MV-4-11 (cell line): Measurements from ENCODE around the gene RNF112.
"Not testable (repeated sequence)": the region's sequence is repeated elsewhere in the genome, so short reads cannot be mapped to it uniquely, and the experiment has no call there.

ENCODE experiments used
- DNase-seq: peaks from one replicate; lab custom pipeline; 2025; lab: John Stamatoyannopoulos, UW

Gene RNF112

GRCh38 chr17:19412984-19413383, 2.0 kb downstream of the RNF112 start:
- DNase-seq: no peak

- no peak for DNase-seq
Observed at GRCh38 chr17:19413761-19414160, 2.7 kb downstream of the RNF112 start.

GRCh38 chr17:19414396-19415280, 3.6 kb downstream of the RNF112 start:
- DNase-seq: no peak

- no peak for DNase-seq
Observed at GRCh38 chr17:19415311-19415710, 4.3 kb downstream of the RNF112 start.

GRCh38 chr17:19415806-19416775, 5.1 kb downstream of the RNF112 start:
- DNase-seq: no peak

DNA sequence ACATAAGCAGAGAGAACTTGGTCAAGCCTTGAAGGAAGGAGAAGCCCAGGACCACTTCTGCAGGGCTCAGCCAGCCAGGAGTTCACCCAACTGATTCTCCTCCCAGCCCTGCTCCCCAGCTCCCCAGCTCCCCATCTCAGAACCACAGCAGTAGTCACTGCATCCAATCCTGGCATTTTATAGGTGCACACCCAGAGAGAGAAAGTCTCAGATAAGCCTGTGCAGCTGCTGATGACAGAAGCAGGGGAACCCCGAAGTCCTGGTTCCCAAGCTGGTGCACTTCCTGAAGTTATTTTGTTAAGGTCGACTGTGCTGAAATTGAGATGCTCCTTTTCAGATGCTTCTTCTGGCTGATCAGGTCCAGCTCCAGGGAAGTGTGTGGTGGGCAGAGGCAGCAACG, 6.6 kb downstream of the RNF112 start:
- DNase-seq: no peak

- DNase-seq: peak; percentile 73
Observed at GRCh38 chr17:19418251-19418992, 7.4 kb downstream of the RNF112 start.

DNA sequence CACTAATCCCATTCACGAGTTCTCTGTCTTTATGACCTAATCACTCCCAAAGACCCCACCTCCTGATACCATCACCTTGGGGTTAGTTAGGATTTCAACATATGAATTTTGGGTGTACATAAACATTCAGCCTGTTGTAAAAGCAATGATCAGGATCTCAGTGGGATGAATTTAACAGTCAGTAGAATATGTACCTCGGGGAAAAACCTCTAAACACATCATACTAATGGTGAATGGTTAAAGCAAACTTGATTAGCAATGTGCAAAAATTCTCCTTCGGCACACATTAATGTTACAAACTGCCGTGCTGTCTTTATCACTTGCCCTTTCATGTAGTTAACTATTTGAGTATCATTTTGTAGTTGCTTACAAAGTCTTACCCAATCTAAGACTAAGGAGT, 10.2 kb downstream of the RNF112 start:
- no peak for DNase-seq

DNA sequence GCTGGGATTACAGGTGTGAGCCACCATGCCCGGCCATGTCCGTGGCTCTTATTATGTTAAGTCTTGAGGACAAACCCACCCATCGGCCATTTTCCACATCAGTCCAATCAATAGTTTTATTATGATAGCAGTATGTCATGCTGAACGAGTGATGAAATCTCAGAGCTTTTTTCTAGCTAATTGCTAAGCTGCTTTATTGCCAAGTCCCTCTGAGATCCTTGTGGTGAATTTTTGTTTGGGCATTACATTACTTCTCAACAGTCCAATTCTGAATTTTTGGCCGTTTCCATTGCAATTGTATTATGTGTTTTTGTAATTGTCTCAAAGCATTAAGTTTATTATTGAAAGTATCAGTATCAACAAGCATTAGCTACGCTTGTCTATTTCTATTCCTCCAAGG, 10.9 kb downstream of the RNF112 start:
- DNase-seq: no peak

GRCh38 chr17:19424934-19425868, 14.2 kb downstream of the RNF112 start:
- DNase-seq: no peak

- DNase-seq: no peak
Observed at GRCh38 chr17:19426631-19427030, 15.6 kb downstream of the RNF112 start.

- DNase-seq: no peak
Observed at GRCh38 chr17:19431691-19432090, 20.7 kb downstream of the RNF112 start.

GRCh38 chr17:19433255-19433654, 22.2 kb downstream of the RNF112 start:
- no peak for DNase-seq

DNA sequence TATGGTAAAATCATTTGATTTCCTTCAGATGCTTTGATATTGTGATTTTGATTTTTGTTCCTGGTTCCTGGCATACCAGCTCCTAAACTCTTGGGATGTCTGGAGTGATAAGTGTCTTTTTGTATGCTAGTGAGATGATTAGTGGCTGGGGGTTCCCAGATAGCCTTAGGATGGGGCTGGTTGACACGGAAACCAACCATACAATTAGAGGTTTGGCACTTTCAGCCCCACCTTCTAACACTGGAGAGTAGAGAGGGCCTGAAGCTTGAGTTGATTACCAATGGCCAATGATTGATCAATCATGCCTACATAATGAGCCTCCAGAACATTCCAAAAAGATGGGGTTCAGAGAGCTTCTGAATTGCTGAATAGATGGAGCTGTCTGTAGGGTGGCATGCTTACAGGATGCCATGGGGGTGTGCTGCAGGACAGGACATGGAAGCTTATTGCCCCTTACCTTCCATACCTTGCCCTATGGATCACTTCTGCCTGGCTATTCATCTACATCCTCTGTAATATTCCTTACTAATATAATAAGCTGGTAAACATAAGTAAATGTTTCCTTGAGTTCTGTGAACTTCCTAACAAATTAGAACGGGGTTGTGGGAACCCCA, 22.8 kb downstream of the RNF112 start:
- DNase-seq: no peak

DNA sequence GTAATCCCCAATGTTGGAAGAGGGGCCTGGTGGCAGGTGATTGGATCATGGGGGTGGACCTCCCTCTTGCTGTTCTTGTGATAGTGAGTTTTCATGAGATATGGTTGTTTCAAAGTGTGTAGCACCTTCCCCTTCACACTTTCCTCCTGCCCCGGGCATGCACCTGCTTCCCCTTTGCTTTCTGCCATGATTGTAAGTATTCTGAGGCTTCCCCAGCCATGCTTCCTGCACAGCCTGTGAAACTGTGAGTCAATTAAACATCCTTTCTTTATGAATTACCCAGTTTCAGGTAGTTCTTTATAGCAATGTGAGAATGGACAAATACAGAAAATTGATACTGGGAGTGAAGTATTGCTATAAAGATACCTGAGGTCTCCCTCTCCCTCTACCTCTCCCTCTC, 29.4 kb downstream of the RNF112 start:
- no peak for DNase-seq

GRCh38 chr17:19441288-19441687, 30.3 kb downstream of the RNF112 start:
- not testable (repeated sequence) for DNase-seq

DNA sequence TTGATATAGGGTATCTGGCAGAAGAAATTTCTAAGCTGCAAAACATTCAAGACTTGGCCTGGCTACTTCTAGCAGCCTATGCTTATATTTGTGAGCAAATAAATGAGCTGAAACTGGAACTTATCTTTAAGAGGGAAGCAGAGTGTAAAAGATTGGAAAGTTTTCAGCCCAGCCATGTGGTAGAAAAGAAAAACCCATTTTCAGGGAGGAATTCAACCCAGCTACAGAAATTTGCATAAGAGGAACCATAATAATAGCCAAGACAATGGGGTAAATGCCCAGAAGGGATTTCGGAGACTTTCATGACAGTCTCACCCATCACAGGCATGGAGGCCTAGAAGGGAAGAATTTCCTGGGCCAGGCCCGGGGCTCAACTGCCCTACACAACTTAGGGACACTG, 31.7 kb downstream of the RNF112 start:
- no peak for DNase-seq

DNA sequence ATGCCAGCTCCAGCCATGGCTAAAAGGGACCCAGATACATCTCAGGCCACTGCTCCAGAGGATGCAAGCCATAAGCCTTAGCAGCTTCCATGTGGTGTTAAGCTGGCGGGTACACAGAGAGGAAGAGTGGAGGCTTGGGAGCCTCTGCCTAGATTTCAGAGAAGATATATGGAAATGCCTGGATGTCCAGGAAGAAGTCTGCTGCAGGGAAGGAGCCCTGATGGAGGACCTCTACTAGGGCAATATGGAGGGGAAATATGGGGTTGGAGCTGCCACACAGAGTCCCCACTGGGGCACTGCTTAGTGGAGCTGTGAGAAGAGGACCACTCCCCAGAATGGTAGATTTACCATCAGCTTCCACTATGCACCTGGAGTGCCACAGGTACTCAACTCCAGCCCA, 32.1 kb downstream of the RNF112 start:
- no peak for DNase-seq

GRCh38 chr17:19445105-19445504, 34.1 kb downstream of the RNF112 start:
- no peak for DNase-seq

GRCh38 chr17:19446577-19446976, 35.5 kb downstream of the RNF112 start:
- DNase-seq: not testable (repeated sequence)
